Hepatocyte (in vitro differentiated cells): ENCODE results near the gene SEL1L2.

Experiments used
- EZH2 ChIP-seq: fragments of 200-600 bp; sonication (generic); IDR thresholded peaks from 2 replicates; pipeline ENCODE4 v1.6.1; 2016; ENCODE audit warnings: antibody characterized with exemption, mild to moderate bottlenecking, borderline replicate concordance
- TF ChIP-seq, protein P1 (sequence below): fragments of 200-600 bp; sonication (generic); IDR thresholded peaks from 2 replicates; pipeline ENCODE4 v1.5.1; 2016; ENCODE audit warnings: antibody characterized with exemption, mild to moderate bottlenecking; ENCODE audit not compliant: poor library complexity

DNA sequence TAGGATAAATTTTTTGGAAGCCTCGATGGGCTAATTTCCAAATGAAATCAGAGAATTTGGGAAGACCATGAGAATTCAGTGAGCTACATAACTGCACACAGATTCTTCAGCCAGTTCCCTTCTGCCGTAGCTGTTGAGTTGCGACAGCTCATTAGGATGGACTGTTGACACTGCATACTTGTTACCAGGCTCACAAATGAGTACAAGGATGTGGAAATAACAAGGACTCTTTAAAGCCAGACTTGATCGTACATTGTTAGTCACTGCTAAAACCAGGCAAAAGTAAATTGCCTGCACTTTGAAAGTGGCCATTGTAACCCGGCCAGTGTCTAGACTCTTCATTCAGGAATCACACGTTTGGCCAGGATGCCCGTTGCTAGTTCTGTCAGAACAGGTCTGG is 168.5 kb downstream of the SEL1L2 start:
- TF ChIP-seq, protein P1, sequence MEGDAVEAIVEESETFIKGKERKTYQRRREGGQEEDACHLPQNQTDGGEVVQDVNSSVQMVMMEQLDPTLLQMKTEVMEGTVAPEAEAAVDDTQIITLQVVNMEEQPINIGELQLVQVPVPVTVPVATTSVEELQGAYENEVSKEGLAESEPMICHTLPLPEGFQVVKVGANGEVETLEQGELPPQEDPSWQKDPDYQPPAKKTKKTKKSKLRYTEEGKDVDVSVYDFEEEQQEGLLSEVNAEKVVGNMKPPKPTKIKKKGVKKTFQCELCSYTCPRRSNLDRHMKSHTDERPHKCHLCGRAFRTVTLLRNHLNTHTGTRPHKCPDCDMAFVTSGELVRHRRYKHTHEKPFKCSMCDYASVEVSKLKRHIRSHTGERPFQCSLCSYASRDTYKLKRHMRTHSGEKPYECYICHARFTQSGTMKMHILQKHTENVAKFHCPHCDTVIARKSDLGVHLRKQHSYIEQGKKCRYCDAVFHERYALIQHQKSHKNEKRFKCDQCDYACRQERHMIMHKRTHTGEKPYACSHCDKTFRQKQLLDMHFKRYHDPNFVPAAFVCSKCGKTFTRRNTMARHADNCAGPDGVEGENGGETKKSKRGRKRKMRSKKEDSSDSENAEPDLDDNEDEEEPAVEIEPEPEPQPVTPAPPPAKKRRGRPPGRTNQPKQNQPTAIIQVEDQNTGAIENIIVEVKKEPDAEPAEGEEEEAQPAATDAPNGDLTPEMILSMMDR, result no peak
- no peak for TF ChIP-seq EZH2
